GM04504 (cell line): ENCODE measurements around the gene DYSF.
"Not testable (repeated sequence)": the region's sequence is repeated elsewhere in the genome, so short reads cannot be mapped to it uniquely, and the experiment has no call there.

ENCODE experiments used
- DNase-seq: peaks from one replicate; pipeline ENCODE4 v3.0.0-alpha.2; 2012; ENCODE audit warnings: low read depth

DYSF gene

DNA sequence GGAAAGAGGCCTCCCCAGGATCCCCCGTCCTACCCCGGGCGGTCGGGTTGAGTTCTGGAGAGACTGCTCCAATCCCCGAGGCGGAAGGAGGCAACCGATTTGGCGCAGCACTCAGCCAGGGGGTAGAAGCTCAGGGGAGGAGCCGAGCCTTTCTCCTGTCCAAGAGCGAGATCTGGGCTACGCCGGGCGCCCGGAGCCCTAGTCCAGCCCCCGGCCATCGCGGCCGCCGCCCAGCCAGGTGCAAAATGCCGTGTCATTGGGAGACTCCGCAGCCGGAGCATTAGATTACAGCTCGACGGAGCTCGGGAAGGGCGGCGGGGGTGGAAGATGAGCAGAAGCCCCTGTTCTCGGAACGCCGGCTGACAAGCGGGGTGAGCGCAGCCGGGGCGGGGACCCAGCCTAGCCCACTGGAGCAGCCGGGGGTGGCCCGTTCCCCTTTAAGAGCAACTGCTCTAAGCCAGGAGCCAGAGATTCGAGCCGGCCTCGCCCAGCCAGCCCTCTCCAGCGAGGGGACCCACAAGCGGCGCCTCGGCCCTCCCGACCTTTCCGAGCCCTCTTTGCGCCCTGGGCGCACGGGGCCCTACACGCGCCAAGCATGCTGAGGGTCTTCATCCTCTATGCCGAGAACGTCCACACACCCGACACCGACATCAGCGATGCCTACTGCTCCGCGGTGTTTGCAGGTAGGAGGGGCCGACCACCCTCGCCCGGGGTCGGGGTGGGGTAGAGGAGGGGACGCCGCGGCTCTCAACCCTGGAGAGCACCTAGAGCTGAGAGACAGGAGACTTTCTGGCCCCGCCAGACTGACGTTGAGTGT lies at the start of gene DYSF:
TSS of gene DYSF (plus strand) at position 158 of the 817 bp plus-strand sequence.
- DNase-seq: no peak

DNA sequence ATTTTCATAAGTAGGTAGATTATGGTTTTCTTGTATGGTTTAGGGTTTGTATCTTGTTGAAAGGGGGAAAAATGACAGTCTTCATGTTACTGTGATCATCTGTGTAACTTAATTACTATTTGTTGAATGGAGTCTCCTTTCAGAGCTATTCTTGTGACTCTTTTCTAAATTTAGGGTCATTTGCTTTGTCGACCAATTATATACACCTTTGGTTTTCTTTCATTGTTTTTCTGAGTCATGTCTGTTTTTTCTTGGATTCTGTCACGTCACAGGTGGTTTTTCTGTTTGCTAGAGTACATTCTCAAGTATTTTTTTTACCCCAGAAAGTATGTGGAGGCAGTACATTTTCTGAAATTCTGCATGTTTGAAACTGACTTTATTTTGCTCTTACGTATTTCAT lies 43.8 kb upstream of the DYSF start:
- no peak for DNase-seq

DNA sequence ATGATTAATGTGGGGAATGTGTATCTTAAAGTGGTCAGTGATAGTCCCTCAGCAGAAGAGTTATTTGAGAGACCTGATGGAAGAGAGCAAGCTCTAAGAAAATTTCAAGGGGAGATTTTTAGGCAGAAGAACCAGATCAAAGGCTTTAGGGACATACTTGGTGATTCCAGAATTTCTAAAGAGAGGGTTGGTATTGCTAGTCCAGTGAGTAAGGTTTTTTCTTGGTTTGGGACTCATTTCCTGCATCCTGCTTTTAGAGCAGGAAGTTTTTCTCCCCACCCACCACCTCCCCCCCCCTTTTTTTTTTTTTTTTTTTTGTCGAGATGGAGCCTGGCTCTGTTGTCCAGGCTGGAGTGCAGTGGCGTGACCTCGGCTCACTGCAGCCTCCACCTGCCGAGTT lies 42.7 kb upstream of the DYSF start:
- DNase-seq: no peak

DNA sequence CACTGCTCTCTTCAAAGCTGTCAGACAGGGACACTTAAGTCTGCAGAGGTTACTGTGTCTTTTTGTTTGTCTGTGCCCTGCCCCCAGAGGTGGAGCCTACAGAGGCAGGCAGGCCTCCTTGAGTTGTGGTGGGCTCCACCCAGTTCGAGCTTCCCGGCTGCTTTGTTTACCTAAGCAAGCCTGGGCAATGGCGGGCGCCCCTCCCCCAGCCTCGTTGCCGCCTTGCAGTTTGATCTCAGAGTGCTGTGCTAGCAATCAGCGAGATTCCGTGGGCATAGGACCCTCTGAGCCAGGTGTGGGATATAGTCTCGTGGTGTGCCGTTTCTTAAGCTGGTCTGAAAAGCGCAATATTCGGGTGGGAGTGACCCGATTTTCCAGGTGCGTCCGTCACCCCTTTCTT lies 36.5 kb upstream of the DYSF start:
- not testable (repeated sequence) for DNase-seq

DNA sequence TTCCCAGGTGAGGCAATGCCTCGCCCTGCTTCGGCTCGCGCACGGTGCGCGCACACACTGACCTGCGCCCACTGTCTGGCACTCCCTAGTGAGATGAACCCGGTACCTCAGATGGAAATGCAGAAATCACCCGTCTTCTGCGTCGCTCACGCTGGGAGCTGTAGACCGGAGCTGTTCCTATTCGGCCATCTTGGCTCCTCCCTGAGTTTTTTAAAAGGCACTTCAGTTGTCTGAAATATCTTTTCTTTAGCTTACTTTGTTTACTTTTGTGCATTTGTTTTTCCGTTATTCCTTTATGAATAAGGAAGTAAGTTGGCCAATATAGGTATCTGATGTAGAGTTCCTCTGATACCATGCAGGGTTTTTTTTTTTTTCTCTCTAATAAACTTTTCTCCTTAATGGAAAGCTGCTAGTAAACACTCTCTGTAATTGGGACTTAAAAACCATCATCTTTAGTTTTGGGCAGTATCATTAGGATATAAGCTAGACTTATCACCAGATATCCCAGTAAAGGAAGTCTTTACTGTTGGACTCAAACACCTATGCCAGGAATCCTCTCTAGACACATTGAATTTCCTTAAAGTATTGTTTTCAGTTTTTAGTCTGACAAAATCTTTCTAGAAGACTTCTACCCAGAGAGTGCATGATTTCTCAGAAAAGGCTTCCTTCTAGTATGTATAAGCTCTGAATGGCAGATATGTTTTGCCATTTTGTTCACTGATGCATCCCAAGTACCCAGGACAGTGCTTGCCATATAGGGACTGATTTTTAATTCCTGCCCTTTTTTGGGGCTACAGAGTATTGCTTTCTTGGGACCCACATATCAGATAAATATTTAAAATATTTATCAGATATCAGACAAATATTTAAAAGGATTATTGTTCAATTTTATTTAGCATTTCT lies 35.8 kb upstream of the DYSF start:
- no peak for DNase-seq

DNA sequence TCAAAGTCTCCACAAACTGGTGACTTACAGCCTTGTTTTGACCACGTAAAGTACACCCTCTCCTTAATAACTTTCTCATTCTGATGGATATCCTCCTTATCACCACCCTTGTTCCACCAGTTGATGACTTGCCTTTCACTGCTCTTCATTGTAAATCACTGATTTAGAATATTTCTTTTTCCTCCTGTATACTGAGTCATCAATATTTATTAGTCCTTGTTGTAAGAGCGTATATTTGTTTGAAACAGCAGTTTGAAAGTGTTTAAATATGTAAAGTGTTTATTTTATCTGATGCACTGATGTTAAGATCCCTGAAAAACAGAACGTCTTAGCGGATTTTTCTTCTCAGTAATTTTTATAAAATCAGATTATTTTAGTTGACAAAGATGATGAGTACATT lies 34.2 kb upstream of the DYSF start:
- DNase-seq: no peak

DNA sequence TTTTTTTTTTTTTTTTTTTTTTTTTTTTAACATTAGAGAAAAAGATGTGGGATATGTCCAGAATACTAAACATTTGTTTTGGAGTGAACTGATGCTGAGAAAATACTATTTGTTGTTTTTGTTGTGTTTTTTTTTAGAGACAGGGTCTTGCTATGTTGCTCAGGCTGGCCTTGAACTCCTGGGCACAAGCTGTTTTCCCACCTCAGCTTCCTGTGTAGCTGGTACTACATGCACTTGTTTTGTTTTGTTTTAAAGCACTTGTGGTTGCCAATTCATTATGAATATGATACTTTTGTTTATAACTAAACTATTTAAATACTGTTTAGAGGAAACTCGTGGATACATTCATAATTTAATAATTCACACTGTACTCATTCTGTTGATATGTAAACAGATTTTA lies 33.4 kb upstream of the DYSF start:
- no peak for DNase-seq

DNA sequence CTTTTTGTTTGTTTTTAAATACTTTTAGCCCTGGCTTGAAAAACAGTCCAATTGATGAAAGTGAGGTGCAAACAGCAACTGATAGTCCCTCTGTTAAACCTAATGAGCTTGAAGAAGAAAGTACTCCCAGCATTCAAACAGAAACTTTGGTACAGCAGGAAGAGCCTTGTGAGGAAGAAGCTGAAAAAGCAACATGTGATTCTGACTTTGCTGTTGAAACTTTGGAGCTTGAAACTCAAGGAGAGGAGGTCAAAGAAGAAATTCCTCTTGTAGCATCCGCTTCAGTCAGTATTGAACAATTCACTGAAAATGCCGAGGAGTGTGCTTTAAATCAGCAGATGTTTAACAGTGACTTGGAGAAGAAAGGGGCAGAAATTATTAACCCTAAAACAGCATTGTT lies 30.6 kb upstream of the DYSF start:
- no peak for DNase-seq

DNA sequence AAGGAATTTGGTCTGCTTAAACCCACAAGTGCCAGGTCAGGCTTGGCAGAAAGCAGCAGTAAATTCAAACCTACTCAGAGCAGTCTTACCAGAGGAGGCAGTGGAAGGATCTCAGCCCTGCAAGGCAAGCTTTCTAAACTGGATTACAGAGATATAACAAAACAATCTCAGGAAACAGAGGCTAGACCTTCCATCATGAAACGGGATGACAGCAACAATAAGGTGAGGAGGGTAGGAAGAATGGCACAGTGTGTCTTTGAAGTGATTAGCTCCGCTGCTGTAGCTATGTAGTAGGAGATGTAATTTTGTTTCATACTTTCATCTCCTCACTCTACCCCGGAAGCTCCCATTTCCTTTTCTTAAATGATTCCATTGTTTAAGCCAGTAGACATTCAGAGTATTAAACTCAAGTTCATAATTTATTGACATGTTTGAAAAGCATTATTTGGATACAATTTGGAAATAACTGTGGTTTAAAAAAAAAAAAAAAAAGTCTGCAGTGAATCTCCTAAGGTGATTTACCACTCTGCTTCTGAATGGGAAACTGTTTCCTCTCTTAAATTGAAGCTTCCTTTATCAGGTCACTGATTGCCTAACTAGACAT lies 29.4 kb upstream of the DYSF start:
- no peak for DNase-seq

DNA sequence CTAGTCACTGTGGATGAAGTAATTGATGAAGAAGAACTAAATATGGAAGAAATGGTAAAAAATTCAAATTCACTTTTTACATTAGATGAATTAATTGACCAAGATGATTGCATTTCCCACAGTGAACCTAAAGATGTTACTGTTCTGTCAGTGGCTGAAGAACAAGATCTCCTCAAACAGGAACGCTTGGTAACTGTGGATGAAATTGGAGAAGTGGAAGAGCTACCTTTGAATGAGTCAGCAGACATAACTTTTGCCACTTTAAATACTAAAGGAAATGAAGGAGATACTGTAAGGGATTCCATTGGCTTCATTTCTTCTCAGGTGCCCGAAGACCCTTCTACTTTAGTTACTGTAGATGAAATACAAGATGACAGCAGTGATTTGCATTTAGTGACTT lies 26.6 kb upstream of the DYSF start:
- DNase-seq: no peak

DNA sequence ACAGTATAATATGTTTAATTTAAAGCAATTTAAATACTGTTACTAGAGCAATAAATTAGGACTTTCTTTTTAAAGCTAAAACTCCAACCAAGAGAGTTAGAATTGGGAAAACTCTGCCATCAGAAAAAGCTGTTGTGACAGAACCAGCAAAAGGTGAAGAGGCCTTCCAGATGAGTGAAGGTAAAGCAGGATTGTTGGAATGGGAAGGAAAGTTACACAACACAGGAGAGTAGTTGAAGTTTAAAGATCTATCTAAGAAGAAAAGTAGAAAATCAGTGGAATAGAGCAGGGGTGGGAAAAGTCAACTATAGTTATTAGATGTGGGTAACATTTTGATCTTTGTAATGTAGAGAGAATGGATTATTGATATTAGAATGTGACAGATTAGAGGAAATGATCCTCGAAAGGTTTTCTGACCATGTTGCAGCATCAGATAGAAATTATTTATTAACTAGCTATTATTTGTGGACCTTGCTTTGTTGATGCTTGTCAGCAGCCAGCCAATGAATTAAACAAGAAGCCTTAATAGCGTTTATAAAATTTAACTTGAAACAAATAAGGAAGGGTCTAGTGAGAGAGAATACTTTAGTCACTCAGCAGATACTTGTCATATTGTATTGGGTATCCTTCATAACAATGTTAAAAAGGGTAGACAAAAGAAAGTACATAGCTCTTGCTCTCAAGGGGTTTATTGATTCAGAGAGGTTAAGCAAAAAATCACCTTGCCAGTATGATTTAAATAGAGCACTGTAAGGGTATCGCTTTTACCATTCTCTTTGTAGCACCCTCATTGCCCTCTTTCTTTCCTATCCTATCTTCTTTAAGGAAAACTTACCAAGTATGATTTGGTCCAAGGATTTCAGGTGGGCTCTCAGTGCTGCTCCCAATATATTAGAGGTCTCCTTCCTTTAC lies 24.6 kb upstream of the DYSF start:
- DNase-seq: no peak

DNA sequence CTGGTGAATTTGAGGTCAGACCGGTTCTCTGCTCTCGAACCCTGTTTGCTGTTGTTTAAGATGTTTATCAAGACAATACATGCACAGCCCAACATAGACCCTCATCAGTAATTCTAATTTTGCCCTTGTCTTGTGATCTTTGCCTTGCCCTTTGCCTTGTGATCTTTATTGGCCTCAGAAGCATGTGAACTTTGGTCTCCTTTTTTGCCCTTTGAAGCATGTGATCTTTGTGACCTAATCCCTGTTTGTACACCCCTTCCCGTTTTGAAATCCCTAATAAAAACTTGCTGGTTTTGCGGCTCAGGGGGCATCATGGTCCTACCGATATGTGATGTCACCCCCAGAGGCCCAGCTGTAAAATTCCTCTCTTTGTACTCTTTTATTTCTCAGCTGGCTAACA lies 8.2 kb upstream of the DYSF start:
- DNase-seq: not testable (repeated sequence)

DNA sequence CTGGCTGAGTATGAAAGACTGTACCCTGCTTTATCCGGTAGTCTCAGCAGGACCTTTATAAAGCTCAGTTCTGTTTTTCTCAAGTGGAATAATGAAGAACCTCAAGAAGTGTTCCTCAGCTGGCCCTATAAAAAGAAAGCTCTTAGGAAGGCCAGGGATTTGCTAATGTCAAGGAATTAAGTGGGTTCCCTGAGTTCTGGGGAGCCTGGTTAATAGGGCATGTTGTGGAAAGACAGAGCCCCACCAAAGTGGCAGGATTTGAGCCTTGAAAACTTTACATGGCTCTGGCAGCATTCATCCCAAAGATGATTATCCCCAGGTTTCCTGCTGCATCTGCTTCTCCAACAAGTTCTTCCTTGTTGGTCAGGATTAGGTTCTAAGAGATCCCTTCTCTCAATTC lies 6.9 kb upstream of the DYSF start:
- DNase-seq: no peak

DNA sequence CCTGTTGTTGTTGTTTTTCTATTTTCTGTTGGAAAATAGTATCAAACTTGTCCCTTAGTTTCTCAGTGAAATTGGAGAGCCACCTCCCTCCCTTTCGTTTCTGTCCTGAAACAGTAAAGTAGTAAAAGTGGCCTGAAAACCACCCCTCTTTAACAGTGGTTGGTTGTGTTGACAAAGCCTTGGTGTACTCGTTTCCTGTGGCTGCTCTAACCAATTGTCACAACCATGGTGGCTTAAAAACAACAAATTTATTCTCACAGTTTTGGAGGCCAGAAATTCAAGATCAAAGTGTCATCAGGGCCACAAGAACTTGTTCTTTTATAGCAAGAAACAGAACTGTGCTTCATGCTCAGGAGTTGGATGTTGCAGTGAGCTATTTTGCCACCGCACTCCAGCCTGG lies 4.0 kb upstream of the DYSF start:
- no peak for DNase-seq

DNA sequence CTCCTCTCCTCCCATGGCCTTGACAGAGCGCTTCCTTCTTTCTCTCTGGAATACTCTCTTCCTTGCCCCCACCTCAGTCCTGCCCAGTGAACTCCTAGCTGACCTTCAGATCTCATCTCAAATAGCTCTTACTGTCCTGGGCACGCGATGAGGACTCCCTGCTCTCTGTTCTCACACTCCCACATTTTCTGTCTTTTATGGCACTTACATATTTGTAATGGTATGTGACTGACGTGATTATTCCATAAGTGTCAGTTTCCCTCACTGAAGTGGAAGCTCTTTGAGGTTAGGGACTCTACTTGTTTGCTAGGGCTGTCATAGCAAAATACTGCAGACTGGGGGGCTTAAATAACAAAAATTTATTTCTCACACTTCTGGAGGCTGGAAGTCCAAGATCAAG lies 1.7 kb upstream of the DYSF start:
- DNase-seq: no peak

DNA sequence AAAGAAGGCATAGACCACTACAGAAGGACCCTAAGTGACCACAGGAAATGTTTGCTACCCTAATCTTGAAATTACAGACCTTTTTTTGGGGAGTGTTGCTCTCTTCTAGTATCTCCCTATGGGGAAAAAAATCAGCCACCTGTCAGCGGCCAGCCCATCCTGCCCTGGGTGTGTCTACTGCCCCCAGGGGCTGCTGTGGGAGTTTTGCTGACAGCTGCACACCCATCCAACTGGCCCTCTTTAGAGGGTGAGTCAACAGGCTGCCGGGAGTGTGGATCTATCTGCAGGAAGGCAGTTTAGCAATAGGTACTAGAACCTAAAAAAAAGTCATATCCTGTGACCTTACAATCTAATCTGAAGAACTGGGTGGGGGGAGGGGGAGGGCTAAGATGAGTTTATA lies 796 bp upstream of the DYSF start:
- DNase-seq: no peak

DNA sequence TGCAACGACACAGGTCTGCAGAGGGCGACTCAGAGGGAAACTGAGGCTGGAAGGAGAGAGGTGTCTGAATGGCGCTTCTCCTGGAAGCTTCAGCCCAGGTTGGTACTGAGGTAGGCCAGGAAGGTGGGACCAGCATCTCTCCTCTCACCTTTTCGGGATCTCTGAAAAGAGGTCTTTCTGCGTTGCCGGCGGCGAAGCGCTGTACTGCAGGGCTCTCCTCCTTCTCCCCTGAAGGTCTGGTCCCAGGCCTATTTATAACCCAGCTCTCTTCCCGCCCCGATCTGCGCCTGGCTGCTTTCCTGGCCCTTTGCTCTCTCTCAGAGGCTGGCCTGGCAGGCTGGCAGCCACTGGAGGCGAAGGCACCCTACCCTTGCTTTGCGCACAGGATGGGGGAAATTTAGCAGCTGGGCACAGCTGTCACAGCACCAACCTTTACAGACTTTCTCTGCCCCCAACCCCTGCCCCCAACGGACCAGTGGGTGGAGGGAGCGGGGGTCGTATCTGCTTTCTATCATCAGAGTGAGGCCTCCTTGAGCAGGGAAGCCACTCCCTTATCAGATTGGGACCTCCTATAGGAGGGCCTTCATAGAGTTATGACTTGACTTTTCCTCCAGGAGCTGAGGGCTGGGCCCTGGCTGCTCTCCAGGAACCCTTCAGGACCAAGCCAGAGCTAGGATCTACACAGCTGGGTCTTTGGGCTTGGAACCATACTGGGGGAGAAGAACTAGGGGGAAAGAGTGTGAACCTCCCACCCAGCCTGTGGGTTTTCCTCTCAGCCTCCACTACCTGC lies 1.1 kb downstream of the DYSF start:
- no peak for DNase-seq

DNA sequence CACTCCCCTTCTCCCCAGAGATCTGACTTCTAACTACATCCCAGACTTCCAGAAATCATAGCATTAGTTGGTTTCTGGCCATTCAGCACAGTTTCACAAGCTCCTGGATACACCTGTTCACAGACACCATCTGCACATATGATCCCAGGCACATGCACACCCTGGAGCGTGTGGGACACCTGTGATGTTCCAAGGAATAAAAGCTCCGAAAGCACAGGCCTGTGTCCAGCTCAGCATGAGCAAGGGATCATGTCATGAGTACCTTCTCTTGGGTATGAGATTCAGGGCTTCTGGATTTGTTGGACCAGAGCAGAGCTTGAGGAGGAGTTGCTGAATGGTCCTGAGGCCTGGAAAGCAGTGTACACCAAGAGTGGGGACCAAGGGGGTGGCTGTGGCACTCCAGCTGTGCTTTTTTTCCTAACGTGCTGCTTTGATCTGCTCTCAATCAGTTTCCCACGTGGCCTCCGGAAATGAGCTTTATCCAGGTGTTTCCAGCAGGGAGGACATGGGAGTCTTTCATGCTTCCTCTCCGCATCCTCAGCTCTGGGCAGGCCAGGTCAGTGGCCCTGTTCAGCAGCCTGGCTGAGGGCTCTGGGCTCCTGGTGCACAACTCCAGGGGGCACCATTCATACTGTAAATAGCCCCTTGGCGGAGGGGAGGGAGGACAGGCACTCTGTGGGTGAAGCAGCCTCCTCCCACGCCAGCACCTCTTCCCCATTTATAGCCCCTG lies 1.8 kb downstream of the DYSF start:
- no peak for DNase-seq

DNA sequence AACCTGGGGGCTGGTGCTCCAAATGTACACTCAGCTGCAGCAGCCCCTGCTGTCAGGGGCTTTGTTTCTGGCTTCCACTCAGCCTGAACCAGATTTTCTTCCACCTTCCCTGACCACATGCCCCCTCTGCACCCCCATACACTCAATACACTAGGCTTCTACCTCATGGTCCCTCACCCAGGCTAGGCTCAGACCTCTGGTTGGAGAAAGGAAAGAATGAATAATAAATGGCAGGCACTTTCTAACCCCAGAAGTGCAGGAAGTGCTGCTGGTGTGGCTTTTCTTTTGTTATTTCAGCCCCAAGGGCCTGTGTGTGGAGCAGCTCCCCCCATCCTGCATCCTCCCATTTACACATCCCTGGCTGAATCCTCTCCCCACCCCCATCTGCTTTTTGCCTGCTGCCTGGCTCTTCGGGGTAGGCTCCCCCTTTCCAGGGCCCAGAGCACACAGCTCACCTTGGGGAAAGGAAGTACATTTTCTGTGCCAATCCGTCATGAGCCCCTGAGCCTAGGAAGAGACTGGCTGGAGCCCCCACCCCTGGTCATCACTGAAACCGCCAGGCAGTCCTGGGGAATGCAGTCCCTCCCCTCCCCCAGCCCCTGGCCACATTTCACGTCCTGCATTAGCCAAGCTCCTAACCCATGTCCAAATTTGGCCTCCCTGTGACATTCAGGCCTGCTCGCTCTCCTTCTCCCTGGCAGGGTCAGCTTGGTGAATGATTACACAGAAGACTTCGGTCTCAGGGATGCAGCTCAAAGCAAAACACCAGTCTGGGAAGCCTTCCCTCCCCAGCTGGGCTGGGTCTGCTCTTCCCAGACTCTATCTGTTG lies 2.6 kb downstream of the DYSF start:
- DNase-seq: no peak
